HG03558 (cell line): ENCODE data around the gene RABGGTA.

Experiments used
- ATAC-seq: cut with Tn5 transposase; IDR thresholded peaks from one replicate; pipeline ENCODE4 v1.9.1; 2021; ENCODE audit warnings: moderate number of reproducible peaks; ENCODE audit not compliant: unreplicated experiment; ENCODE audit errors: extremely low read depth

The RABGGTA gene

DNA sequence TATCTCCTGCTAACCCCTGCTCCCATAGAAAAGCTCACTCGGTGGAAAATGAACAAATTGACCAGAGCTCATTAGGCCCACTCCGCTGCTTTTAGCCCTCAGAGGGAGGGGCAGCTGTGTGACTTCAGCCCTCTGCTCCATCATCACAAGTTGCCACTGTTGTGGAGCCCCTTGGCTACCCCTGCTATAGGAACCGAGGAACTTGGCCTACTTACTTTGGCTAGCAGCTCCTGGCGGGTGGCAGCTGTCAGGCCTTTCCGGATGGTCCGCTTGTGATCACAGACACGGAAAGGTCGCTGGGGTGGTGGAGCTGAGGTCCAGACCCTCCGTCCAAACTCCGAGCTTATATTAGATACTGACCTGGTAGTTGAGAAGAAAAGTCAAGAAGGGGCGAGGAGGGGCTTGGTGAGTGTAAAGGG lies 35.8 kb upstream of the RABGGTA start:
- ATAC-seq, result no peak

DNA sequence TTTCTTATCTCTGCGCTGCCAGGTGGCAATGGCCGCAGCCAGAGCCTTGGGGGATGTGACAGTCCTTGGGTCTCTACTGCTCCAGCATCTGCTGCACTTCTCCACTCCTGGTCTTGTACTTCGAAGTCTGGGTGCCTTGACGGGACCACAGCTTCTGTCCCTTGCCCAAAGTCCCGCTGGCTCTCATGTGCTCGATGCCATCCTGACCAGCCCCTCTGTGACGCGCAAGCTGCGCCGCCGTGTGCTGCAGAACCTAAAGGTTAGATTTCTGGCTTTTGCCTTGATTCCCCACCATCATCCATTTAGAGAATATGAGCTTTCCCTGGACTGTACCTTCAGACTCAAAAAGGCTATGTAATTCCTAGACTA lies 32.6 kb upstream of the RABGGTA start:
- ATAC-seq, result no peak

DNA sequence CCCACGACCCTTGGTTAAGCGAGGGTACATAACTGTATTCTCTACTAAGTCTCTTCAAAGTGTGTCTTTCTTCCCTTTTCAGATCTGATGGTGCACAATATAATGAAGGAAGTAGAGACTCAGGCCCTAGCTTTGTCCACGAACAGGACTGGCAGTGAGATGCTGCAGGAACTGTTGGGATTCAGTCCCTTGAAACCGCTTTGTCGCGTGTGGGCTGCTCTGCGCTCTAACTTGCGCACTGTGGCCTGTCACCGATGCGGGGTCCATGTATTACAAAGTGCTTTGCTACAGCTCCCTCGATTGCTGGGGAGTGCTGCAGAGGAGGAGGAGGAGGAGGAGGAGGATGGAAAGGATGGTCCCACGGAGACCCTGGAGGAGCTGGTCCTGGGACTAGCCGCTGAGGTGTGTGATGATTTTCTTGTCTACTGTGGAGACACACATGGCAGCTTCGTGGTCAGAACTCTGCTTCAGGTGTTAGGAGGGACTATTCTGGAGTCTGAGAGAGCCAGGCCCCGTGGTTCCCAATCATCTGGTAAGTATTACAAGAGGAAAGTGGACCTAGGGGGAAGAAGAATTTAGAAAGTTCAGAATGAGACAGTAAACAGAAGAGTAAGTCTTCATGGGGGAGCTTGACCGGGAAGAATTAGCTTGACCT lies 29.1 kb upstream of the RABGGTA start:
- ATAC-seq, result no peak

DNA sequence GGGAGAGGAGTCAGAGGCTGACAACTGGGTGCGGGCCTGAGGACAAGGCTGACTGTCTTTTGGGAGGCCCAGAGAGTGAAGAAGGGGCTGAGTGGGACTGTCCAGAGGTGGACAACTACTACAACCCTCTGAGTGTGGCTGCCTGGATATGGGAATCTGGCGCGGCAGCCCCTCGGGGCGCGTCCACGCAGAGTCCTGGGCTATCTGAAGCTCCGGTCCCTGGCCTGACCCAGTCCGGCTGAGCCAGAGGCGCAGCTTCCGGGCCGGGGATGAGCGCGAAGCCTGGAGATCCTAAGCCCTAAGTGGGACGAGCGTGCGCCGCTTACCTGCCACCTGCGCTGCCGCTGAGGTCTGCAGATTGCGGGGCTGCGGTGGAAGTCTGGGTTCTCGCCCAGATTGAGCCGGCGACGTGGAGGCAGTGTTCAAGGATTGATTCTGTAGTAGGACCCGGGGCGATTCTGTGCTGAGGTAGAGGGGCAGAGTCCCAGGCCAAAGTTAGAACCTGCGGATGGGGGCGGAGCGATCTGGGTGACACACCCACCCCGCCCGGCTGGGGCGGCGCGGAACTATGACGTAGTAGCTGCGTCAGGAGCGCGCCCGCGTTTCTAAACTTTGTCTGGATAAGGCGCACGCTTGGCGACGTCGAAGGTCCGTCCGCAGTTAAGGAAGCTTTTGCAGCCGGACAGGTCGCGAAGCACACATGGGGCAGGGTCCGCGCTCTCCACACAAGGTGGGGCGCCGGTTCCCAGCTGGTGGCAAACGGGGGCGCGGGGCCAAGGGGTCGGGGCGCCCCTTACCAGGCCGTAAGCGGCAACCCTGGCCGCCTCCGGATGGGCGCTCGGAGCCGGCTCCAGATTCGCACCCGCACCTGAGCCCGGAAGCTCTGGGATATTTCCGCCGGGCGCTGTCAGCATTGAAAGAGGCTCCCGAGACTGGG lies 28.1 kb upstream of the RABGGTA start, which contains the start of the genes DHRS1 and NOP9:
Gene DHRS1, minus strand, starts transcription at position 526 of the 937 bp plus-strand sequence. CDS start 674 bp downstream, outside the sequence.
Gene NOP9, plus strand, starts transcription at position 596 of the 937 bp plus-strand sequence. Its CDS starts 105 bp downstream, at position 701.
- ATAC-seq, result peak; percentile 40

DNA sequence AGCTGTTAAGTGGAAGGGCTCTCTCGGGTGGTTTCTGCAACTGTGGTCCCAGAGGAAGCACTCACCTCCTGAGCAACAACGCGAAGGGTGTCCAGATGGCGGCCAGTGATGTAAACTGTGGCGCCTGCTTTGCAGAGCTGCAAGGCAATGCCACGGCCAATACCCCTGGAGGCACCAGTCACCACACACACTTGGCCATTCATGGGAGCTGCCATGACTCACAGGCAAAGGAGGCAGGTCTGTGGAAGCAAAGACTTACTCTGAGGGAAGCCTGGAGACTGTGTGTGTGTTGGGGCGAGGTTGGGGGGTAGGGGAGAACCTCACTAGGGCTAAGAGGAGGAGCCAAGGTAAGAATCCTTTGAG lies 27.5 kb upstream of the RABGGTA start:
- no peak for ATAC-seq

DNA sequence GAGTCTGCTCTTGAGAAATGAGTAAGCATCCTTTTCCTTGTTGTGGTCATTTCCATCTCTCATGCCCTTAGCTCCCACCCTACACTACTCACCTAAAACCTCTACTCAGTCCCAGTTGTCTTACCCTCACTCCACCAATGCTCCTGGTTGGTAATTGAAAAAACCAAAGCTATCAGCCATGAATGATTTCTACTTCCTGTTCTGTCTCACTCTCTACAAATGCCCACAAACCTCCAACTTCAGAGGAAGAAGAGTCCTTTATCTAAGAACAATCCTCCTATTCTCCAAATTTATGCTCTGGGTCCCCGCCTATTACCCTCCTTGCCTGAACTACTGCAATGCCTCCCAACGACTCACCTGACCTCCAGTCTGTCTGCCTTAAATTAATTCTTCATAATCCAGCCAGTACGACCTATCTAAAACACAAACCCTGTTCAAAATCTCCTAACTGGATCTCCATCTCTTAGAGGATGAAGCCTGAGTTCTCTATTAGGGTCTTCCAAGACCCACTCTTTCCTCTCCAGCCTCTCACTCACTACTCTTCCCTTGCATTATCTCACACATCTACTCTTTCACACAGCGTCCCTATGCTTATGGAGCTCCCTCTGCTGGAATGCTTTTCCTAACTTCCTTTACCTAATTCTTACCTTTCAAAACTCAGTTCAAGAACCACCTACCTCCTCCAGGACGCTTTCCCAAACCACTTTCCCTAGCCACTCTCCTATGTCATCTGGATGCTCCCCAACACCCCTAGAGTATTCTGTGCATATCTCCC lies 26.0 kb upstream of the RABGGTA start:
- peak; percentile 10 for ATAC-seq

DNA sequence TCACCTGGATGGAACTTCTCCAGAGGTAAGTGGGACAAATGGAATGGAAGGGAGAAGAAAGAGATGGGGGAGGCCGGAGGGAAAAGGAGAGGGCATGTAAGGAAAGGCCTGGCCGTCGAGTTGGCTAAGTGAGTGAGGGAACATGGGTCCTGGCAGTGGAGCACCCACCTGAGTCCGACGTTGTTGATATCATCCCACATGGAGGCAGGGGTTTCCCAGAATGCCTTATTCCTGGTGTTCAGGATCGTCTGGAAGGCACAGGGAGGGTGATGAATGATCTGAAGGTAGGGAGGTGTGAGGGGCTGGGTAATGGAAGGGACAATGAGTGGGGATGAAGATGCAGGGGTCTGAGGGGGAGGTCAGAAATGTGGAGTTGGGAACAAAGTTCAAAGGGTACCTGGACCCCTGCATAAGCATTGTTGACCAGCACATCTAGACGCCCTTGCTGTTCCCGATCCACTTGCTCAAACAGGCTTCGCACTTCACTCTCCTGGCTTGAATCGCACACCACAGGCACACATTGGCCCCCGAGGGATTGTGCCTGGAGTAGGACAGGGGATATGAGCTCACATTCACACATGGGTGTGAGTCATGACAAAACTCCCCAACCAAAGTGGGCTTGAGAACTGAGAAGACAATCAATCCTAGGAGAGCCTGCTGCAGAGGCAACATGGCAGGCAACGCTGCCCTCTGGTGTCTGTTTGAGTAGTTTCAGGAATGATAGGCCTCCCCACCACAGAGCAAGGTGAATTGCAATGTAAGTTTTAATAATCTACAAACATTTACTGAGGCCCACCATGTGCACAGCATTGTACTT lies 25.2 kb upstream of the RABGGTA start:
- ATAC-seq, result peak; percentile 32

DNA sequence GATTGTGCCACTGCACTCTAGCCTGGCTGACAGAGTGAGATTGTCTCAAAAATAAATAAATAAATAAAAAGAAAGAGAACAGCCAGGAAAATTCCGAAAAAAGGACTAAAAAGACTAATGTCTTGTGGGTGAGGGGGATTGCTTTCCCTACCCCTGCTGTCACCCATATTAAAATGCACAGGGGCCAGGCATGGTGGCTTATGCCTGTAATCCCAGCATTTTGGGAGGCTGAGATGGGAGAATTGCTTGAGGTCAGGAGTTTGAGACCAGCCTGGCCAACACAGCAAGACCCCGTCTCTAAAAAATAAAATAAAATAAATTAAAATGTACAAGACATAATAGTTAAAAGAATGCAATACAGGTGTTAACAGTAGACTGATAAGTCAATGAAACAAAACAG lies 22.1 kb upstream of the RABGGTA start:
- ATAC-seq, result no peak

DNA sequence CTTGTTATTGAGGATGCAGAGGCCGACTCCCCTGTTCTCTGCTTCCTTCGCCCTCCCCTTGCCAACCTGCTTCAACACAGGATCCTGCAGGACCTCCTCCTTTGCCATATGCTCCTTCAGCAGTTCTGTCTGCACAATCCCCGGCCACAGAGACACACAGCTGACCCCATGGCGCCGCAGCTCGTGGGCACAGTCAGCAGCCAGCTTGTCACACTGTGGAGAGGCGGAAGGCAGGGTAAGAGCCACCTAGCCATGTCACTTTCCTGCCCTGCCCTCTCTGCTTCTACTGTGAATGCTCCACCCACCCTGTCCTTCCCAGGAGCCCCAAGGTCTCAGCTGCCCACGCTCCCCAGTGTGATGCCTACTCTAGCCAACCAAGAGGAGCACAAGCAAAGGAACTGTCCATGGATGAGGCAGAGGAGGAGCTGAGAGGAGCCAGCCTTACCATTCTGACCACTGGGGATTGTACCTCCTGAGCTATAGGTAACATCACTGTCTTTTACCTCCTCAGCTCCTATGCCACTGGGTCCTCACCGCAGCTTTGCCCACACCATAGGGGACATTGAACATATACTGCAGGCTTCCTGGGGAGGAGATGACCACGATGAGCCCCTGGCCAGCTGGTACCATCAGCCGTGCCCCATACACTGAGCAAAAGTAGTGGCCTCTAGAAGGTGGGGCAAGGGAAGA lies 20.9 kb upstream of the RABGGTA start:
- ATAC-seq, result no peak

DNA sequence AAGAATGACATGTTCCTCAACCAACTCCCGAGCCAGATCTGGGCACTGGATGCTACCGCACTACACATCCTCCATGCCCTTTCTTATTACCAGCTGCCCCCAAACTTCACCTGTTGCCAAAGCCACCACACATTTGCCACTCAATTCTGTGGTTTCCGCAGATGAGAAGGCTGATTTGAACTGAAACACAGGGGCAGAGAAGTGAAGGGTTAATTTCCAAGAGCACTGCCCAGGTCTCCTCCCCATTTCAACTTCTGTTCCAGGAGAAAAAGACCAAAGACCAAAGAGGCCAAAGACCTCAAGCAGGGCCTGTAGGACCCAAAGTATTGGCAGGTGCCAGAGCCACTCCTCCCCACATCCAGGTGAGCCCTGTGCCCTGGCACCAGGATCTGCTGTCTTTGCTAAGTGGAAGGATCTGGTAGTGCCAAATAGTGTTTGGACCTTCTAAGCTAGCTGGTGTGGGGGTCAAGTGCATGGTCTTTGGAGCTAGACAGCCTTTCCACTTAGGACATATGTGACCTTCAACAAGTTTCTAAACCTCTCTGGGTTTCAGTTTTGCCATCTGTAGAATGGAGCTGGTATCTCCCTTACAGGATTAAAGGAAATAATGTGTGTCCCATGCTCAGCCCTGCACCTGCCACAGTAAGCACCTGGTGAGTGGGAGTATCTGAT lies 20.2 kb upstream of the RABGGTA start:
- ATAC-seq, result no peak

DNA sequence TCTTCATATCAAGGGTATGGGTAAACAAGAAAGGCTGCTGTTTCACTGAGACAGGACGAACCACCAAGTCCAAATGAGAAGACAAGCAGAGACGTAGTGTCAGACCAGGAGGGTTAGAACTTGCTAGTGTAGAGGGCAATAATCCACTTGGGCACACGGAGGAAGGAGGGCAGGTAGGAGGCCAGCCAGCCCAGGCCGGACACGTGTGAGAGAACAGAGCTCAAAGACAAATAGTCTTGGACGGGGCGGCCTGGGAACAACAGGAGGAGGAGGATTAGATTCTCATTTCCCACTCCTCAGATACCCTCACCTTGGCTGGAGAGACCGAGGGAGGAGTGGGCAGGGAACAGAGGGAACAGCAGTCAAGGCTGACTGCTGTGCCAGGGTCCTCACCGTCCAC lies 19.3 kb upstream of the RABGGTA start:
- ATAC-seq, result no peak

DNA sequence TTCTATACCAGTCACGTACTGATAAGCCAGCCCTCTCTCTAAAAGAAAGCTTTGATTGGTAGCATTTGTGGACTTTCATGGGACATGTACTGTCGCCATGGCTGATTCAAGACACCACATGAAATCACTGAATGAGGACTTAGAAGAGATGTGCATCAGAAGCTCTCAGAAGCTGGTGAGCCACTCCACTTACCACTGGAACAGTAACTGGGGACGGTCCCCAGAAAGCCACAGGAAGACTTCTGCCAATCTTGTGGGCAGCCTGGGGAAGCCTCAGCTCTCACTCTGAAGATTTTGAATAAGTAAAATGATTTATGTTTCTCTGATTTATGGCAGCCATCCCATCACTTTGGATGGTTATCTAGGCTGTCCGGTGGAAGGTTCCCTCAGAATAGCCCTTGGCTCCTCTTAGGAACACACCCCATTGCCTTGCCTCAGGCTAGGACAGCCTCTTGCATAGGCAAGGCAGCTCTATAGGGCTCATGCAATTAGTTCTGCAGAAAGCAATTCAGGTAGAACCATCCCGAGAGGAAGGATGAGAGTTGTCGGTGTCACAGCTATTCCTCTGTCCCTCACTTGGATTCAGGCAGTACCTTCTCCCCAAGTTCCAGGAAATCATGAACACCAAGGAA lies 18.4 kb upstream of the RABGGTA start:
- no peak for ATAC-seq

DNA sequence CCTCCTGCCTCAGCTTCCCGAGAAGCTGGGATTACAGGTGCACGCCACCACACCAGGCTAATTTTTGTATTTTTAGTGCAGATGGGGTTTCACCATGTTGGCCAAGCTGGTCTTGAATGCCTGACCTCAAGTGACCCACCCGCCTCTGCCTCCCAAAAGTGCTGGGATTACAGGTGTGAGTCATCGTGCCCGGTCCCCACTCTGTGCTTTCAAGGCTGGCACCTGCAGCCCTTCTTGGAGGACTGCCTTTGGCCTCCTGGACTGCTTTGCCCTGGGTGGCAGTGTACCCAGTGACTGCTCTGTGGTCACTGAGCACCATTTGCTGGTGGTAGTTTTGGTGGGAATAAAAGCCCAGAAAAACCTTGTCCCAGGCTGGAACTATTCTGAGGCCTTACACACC lies 15.6 kb upstream of the RABGGTA start:
- ATAC-seq, result no peak

DNA sequence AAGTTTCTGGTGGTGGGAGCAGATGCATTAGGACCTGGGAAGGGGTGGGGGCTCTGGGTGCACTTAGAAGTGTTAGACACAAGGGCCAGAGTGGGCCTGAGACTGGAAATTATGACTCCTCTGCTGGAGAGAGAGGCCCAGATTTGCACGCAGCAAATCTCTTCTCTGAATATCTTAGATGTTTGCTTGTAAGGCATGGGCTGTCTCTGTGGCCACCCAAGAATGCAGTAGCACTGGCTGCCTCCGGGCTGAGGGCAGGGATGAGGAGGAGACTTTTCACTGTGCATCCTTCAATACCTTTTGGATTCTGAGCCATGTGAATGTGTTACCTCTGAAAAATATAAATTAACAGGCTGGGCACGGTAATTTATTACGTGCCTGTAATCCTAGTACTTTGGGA lies 14.0 kb upstream of the RABGGTA start:
- no peak for ATAC-seq

DNA sequence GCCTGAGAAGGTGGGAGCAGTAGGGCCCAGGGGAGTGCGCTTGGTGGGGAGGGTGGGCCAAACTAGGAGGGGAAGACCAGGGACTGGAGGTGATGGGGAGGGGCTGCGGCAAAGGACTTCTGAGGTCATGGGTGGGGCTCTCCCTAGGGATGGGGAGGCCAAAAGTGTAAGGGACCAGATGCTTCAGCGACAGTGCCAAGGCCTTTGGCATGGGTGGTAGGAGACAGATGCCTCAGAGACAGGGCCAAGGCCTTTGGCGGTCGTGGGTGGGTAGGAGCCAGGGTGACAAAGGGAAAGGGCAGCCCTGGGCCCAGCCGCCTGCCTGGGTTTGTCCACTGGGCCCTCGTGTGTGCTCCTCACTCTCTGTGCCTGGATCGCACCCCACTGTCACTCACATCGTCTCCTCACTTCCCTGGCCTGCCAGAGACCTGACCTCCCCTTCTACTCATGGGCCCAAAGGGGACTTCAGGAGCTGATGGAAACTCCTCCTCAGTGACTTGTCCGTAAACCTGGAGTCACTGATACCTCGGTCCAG lies 13.2 kb upstream of the RABGGTA start:
- no peak for ATAC-seq

DNA sequence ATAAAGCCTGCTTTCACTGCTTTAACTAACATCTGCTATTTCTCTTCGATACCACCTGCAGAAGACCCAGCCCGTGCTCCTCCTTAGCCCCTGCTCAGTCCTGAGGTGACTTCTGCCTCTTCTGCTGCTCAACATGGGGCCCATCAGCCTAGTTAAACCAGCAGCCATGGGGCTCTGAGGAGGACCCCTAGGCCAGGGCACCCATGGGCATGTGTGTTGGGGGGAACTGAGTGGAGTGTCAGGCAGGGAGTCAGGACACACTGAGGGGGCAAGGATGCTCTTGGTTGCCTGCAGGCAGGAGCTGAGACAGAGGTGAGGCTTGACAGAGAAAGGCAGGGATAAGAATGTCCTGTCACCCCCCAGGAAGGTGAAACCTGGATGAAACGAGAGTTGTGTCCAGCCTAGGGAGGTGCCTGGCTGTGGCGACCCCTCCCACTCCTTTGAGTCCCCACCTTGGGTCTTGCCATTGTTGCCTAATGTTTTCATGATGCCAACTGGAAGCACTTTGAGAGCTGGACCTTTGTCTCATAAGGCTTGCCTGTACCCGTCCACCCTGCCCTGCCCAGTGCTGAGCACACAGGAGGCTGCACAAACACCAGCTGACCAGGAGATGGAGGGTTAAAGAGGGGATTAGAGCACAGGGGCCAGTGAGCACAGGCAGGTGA lies 12.5 kb upstream of the RABGGTA start:
- ATAC-seq, result no peak

DNA sequence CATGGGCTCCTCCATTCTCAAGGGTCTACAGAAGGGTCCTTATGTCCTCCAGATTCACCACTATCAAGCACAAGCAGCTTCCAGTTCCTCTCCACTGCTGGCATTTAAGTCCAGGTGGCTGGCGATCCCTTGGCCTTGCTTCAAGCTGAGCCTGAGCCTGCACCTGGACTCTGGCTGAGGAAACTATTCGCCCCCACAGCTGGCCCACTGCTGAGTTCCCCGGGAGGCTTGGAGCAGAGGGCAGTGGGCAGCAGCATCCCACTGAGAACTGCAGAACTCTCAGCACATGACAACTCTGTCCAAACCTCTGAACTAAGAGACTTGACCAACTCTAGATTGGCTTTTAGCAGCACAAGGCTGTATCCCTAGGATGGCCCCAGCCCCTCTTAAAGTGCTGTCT lies 11.3 kb upstream of the RABGGTA start:
- ATAC-seq, result no peak

DNA sequence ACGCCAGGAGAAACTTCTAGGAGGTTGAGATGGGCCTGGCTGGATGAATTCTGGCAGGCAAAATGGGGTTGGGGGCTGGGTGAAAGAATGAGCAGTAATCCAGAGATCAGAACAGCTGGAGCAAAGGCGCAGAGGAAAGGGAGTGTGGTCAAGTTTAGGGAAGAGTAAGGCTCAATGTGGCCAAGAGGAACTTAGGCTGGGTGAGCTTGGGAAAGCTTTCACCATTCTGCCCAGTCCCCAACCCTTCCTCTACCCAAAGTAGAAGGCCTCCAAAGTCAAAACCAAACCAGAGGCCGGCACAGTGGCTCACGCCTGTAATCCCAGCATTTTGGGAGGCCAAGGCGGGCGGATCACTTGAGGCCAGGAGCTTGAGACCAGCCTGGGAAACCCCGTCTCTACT lies 10.2 kb upstream of the RABGGTA start:
- no peak for ATAC-seq
